ENCODE results near the gene TASOR2.
A peak's percentile ranks its signal among the peaks of the same experiment; 100 is the strongest.

The TASOR2 gene

DNA sequence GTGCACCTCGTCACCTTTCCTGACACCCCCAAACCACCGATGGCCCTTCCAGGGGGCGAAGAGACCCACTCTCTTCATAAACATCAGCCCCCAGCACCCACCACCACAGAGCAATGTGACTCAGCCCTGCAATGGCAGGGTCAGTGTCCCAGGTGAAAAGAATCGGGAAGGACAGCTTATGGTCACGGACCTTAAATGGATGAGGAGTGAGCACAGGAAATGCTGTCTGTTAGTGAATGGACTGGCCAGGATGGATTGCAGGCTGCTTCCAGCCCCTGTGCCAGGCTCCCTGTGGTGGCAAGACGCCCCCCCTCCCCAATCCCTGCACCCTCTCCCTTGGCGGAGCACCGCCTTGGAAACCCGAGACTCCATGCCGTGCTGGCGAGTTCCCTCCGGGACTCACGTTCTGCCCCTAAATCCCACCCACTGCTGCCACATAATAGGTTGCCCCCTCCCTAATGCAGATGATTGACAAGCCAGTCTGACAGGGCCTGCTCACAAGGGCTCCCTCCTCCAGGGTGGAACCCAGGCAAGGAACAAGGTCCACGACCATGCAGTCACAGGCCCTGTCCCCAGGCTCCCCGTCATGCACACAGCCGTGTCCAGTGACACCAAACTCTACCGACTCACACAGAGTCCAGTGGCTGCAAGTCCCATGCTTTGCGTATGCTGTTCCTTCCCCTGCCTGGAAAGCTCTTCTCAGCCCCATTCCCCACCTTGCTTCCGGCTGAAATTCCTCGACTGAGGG is 25.6 kb upstream of the TASOR2 start:
- no peak for FAIRE-seq

DNA sequence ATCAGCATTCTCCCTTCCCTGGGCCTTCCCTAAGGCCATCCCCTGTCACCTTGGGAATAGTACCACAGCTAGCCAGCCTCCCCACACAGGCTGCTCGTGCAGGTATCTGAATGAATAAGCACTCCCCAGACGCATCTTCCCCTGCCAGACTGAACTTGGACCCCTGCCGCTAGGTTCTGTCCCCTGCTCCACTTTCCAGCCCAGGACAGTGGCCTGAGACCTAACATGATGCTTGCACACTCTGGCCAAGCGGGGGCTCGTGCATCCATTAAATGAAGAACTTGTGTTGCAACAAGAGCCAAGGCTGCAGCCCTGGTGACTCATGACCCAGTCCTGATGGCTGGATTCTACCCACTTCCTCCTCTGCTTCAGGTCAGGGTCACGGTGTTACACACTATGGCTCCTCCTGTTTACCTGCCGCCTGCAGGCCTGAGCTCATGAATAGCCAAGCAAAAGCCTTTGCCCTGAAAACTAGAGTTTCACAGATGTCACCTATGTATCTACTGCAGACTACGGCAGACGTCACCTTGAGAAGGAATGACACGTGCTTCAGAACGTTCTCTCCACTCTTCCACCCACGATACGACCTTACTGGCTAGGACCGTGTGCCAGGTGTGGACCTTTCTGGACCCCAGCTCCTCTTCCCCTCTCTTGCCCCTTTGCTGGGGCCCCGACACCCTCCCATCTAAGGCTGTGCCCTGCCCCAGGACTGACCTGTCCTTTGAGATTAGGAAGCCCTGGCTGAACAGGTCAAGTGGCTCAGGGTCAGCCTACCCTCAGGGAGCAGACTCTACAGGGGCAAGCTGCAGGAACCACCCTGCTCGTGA is 24.7 kb upstream of the TASOR2 start:
- no peak for FAIRE-seq

DNA sequence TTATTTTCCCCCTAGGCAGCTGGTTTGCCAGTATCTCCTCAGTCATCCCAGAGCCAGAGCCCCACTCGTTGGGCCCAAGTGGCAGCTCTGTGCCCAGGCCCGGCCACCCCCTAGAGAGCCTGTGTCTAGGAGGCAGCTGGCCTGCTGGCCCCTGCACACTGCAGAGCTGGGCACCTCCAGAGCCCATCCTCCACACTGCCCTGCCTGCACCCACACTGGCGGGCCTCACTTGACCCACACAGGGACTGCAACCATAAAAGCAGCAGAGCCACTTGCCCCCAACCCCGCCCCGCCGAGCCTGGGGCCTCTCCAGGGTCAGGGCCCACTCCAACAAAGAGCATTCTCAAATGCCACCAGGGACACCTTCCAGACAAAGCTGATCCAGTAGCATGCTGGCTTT is 23.6 kb upstream of the TASOR2 start:
- FAIRE-seq, result no peak

DNA sequence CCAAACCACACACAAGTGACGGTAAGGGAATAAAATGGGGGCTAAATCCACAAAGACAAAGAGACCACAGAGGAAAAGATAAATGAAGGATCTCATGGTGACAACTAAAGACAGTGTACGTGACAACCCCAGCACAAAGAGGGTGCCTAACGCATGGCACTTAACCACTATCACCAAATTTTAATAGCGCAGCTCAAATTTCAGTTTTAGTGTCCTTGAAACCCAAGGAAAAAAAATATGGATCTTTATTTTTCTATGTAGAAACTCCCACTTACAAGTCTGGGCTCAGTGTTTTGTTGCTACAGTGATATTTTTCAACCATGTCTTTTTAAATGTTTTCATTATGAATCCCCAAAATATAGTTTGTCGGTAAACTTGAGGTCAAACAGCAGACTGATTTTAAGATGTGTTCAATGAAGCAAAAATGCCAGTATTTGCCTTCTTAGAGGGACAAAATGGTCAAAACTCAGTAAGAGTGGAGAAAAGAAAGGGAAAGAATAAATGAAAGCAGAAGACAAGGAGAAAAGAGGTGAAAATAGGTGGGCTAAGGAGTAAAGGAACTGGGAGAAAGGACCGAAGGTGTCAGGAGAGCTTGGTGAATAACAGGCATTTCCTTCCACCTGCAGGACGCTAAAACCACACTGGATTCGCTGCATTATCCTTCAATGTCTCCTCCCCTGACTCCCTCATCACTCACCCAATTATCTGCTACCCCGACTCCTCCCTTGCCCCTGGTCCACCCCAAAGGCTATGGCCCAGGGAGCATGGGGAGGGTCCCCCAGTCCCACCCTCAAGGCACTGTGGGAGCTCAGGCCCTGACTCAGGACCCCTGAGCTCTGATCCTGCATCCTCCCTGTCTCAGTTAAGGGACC is 21.7 kb upstream of the TASOR2 start:
- no peak for FAIRE-seq

DNA sequence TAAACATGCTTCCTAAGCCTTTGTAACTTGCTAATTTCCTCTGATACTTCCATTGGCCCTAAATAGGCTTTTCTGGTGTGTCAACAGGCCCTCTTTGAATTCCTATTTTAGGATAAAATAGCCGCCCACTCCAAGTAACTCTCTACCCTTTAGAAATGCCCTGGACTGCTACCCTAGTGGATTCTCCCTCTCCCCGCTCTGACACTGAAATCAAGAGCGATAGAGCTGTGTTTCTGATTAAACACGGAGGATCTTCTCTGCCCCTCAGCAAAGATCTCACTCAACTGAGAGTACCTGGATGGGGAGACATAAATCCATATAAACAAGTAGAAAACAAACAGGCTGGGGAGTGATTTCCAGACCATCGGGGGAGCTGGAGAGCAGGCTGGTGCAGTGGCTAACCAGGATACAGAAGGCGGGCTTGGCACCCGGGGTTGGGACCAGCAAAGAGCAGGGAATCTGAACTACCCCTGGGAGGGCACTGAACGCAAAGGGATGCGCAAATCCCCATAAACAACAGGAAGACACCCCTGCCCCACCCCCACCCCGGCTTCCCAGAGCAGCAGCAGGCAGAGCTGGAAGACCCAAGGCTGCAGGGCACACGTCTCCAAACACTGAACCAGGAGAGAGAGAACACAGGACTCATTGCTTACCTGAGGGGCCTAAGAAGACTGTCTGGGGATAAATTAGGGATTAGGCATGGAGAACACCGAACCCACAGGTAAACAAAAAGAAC is 20.8 kb upstream of the TASOR2 start:
- no peak for FAIRE-seq

DNA sequence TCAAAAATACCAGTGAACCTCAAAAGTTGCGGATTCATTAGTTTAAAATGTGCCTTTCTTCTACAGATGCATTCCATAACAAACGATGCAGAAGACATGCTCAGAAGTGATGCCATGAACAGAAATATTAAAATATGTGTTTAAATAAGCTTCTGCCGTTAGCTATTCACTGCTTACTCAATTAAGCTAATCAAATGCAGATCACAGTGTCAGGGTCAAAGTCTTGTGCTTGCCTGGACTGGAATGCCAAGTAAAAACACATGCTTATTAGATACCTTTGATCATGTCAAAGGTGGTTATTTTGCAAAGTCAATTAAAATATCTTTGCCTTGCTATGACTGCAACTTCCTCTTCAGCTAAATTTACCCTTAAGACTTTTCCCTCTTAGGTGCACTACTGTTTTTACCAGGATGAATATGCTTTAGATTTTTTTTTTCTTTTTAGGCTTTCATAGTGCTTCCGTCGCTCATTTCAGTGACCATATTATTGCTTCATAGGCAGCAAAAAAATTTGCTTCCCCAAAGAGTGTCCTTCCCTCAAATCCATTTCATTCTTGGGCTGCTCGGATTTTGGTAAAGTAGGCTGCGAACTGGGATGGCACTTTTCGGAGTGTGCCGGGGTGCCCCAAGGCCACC is 19.1 kb upstream of the TASOR2 start:
- no peak for FAIRE-seq

DNA sequence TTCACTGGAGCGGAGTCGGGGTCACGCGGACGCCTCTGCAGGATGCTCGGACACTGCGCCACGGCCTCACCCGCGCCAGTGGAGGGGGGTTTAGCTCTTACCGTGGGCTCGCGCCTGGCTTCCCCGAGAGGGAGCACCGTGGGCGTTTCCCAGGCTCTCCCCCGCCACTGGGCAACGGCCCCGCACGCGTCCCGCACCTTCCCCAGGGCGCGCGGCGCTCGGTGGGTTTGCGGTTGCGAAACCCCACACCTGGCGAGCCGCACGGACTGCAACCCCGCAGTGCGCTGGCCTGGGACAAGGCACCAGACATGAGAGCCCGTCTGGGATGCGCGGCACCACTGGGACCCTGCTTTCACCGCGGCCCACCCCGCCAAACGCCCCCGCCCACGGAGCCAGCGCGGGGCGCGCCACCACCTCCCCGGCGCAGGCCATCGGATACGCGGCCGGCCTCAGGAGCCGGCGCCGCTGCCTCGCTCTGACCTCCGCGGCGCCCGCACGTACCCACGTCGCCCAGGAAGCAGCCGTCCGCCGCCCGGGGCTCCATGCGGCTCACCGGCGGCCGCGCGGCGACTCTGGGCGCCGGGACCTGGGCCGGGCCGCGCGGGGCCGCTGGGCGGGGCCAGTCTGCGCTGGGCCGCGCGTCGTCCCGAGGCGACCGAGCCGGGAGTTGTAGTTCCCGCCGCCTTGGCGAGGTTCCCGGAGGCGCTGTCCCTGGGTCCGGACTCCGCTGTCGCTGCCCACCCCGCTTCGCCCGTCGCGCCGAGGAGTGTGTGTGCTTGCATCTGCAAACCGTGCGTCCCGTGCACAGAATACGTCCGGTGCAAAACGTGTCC is 18.4 kb upstream of the TASOR2 start, which contains the start of gene ASB13:
Gene ASB13, minus strand, starts transcription at position 588 of the 833 bp plus-strand sequence. Its CDS starts 44 bp downstream, at position 544.
- no peak for FAIRE-seq

DNA sequence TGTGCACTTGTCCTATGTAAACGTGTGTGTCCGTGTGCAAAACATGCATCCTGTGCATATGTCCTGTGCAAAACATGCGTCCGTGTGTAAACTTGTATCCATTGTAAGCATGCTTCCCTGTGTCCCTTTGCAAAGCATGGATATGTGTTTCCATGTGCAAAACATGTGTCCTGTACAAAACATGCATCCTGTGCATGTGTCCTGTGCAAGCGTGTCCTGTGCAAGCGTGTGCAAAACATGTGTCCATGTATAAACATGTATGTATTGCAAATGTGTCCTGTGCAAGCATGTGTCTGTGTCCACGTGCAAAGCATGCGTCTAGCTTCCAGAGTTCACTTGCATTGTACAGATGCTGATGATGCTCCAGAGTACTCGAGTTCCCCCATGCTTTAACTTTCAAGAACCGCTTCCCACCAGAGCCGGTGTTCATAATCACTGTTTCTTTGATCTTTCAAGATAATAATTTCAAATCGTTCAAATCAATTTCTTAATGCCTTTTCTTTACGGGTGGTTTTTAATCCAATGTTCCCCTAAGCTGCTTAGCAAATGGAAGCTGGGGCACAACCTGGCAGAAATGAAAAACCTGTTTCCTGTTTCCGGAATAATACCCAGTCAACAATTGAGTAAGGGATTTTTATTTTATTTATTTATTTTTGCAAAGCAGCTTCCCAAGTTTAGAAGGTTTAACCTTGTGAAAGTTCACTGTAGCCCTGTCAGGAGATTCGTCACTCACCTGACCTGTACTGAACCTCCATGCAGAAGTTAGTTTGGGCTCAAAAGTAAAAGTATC is 17.6 kb upstream of the TASOR2 start:
- FAIRE-seq, result no peak

DNA sequence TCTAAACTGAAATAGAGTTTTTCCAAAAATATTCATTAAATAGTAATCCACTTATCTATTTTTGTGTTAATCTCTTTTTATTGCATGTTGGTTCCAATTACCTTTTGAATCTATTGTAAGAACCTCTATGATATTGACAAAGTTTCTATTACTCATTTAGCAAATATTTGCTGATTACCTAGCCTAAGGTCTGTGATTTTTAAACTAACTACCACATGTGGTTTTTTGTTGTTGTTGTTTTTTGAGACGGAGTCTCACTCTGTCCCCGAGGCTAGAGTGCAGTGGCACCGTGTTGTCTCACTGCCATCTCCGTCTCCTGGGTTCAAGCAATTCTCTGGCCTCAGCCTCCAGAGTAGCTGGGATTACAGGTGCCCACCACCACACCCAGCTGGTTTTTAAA is 16.2 kb upstream of the TASOR2 start:
- FAIRE-seq, result no peak

DNA sequence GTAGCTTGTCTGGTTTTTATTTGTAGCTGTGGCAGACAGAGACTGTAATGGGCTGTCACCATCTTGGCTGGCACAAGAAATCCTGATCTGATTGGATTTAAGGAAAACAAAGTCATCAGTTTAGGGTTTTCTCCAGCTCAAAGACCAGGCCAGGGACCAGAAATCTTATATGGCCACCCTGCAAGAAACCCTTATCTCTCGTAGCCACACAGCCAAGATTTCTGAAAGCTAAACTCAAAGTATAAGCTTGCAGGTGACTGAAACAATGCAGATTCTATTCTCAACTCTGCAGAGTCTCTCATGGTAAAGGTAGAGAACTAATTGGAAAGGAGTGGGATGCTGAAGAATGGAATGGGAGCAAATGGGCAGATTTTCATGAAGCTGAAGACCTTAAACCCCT is 15.0 kb upstream of the TASOR2 start:
- no peak for FAIRE-seq

DNA sequence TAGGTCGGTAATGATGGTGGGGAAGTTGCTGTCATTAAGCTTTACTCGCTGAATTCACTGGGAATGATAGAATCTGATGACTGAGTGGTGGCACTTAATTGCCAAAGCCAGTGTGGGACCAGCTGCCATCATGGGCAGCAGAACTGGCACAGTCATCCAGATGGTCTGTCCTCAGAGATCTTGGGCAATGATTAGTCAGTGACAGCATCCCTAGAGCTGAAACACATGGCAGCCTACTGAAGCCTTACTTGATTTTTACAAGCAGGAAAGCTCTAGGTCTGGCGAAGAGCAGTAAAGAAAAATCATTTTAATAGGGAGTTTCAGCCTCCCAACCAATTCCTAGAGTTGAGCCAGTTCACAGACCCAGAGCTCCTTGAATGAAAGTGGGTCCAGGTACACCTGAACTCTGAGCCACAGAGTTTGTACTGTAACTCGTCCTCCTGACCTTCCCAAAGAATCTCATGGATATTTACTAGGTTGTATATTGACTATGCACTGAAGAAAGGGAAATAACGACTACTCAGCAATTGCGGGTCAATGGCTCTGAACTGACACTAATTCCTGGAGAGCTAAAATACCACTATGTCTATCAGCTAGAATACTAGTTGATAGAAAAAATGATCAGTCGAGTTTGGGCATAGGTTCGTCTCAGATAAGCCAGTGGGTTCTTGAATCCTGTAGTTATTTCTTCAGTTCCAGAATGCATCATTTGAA is 13.8 kb upstream of the TASOR2 start:
- no peak for FAIRE-seq

DNA sequence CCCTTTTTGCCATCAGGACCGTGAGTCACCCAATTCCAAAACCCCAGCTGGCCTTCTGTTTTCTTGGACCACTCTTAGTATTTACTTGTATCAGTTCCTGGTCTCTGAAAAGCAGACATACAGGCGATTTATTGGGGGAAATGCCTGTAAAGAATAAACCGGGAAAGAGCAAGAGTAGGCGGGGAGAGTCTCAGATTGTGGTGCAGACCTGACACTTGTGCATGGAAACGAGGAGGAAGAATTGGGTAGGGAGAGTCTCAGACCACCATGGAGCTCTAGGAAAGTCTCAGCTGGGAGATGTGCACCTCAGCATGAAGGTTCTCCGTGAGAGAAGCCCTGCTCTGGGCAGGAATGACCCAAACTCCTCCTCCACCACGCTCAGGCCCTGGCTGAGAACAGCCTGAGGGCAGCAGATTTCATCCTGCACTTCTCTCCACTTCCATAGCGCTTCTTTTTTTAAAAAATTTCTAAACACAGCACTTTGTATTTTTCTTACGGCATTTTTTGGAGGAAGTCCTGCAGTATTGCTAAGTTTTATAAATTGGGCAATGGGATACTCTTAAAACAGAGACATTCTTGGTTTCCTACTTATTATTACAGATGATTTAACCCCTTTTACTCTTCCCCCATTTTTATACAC is 6.1 kb upstream of the TASOR2 start:
- FAIRE-seq, result no peak

DNA sequence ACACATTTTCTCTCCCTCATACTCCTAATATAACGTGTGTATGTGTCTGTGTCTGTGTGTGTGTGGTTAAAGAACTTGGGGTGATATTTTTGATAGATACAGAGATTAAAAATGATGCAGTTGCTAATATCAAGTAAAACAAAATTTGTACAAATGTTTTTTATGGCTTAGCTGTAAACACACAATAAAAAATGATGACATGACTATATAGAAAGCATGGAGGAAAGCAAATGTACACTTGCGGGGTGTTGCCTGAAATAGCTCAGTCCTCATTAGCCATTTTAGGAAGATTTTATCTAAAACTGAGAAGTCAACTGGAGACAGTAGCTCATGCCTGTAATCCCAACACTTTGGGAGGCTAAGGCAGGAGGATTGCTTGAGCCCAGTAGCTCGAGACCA is 5.6 kb upstream of the TASOR2 start:
- FAIRE-seq, result no peak

DNA sequence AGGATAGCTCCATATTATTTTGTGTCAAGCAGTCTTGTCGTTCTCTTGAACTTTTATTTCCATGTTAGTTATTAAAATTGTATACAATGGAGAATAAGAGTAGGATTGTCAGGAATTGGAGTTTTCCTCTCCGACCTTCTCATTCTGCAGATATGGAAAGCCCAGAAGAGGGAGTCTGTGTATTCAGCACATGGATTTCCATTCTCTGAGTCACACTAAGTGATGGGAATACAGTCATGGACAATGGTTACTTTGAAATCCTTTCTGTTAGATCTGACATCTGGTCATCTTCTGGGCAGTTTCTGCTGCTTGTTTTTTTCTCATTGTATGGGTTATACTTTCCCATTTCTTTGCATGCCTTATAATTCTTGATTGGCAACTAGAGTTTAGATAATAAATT is 5.0 kb upstream of the TASOR2 start:
- no peak for FAIRE-seq

DNA sequence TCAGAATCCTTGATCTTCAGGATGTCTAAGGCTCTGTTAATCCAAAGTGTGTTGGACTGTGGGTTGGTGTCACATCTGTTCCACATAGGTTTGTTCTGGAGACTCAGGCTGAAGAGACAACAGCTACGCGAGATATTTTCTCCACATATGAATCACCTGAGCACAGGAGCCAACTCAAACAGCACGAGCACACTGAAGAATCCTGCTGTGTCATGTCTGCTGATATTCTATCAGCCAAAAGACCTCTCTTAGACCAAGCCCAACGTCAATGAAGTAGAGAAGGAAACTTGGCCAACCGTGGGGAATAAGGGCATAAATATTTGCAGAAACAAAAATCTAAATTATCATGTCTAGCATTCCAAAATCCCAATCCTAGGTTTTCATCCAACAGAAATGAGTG is 2.7 kb upstream of the TASOR2 start:
- FAIRE-seq, result no peak

DNA sequence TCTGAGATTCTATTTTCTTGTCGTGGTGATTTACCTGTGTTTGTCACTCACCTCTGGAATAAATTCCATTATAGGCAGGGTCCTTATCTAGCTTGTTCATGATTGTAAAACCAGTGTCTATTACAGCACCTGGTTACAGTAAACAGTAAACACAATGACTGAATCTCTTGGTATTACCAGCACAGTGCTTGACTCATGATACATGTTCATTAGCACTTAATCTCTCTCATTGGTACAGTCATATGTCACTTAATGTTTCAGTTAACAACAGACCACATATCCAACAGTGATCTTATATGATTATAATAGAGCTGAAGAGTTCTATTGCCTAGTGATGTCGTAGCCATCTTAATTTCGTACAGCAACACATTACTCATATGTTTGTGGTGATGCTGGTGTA is 1.6 kb upstream of the TASOR2 start:
- no peak for FAIRE-seq

DNA sequence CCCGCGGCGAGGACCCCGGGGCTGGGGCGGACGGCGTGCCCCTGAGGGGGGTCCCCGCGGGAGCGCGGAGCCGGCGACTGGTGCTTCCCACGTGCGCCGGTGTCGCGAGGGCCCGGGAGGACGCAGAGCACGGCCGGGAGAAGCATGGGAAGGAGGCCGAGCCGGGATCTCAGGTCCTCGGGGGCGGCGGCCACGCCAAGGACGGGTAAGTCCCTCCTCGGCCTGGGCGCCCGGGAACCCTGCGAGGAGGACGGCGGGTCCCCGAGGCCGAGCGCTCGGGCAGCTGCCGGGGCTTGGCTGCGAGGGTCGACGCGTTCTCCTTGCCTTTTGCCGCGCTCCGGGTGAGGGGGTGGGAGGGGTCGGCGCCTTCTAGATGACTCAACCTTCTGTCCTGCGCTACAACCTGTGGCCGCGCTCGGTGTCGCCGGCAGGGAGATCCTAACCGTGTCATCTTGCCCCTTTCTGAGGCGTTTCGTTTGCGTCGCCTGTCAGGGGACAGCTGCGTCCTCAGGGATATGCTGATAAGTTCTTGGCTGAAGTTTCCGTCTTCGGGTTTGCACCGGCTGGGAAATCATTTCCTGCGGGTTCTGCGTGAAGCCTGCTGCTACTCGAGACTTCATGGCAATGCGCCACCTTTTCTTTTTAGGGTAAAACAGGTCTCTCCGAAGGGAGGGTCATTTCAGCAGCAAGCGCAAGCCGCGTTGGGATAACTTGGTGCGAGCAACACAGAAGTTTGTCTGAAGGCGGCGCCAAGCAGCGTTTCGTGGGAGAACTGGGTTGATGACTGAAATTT is 529 bp downstream of the TASOR2 start:
- peak; percentile 81 for FAIRE-seq

DNA sequence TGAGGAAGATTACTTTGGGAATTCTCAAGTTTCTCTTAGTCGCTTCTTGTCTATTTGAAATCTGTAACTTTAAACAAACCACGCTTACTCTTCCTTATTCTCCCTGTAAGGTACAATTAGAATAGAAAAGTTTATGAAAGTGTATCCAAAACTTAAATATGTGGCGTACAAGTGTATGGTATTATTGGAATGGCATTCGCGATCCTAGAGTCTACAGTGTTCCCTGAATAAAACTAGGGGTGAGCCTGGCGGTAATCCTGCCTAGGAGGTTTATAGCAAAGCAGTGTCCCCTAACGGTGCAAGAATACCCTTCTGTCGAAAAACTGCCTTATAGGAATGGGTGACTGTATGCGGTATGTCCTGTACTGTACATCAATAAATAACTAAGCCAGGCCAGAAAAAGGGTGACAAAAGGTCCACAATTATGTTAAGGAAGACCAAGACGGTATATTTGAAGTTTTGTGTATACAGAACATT is 1.2 kb downstream of the TASOR2 start:
- FAIRE-seq, result no peak
